Activated CD4-positive, alpha-beta T cell treated with anti-CD3 and anti-CD28 coated beads, Interleukin-2, amount 50 U/mL, for 48 hours (primary cell): ENCODE data around the gene NUDT13.
"Not testable (repeated sequence)": the region's sequence is repeated elsewhere in the genome, so short reads cannot be mapped to it uniquely, and the experiment has no call there.

Source experiments
- DNase-seq, 2 experiments: peaks; one replicate each; pipeline ENCODE4 v3.0.0-alpha.2; 2020

NUDT13 gene

DNA sequence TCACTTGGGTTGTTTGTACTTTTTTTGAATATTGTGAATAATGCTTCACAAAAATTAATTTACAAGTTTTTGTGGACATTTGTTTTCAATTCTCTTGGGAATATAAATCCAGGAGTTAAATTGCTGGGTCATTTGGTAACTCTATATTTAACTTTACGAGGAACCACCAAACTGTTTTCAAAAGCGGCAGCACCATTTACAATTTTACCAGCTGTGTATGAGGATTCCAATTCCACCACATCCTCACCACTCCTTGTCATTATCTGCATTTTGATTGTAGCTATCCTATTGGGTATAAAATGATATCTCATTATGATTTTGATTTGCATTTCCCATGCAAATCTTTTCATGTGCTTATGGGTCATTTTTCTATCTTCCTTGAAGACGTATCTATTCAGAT is 4.0 kb upstream of the NUDT13 start:
- DNase-seq = no peak

DNA sequence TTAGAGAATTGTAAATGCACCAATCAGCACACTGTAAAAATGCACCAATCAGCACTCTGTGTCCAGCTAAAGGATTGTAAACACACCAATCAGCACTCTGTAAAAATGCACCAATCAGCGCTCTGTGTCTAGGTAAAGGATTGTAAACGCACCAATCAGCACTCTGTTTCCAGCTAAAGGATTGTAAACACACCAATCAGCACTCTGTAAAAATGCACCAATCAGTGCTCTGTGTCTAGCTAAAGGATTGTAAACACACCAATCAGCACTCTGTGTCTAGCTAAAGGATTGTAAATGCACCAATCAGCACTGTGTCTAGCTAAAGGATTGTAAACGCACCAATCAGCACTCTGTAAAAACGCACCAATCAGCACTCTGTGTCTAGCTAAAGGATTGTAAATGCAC is 1.0 kb upstream of the NUDT13 start:
- not testable (repeated sequence) for DNase-seq

DNA sequence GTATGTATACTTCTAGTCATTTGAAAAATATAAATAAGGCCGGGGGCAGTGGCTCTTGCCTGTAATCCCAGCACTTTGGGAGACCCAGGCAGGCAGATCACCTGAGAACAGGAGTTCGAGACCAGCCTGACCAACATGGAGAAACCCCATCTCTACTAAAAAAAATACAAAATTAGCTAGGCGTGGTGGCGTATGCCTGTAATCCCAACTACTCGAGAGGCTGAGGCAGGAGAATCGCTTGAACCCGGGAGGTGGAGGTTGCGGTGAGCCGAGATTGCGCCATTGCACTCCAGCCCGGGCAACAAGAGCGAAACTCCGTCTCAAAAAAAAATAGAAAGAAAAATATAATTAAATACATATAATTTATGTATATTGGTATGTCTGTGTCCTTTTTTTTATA is 1.8 kb downstream of the NUDT13 start:
- not testable (repeated sequence) for DNase-seq

DNA sequence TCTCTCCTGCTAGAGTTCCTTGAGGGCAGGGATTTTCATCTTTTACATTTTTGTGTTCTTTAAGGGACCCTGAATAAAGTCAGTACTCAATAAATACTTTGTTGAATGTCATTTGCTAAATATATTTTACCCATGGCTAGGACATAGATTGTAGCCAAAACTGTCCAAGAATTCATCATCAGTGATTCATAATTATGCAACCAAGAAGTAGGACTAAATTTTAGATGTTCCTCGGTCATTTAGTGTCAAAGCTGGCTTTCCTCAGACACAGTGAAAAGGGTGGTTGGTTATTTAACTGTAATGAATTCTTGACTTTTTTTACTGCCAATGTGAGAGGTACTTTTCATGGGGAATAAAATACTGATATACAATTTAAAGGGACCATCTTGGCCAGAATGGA is 3.3 kb downstream of the NUDT13 start:
- DNase-seq = no peak

DNA sequence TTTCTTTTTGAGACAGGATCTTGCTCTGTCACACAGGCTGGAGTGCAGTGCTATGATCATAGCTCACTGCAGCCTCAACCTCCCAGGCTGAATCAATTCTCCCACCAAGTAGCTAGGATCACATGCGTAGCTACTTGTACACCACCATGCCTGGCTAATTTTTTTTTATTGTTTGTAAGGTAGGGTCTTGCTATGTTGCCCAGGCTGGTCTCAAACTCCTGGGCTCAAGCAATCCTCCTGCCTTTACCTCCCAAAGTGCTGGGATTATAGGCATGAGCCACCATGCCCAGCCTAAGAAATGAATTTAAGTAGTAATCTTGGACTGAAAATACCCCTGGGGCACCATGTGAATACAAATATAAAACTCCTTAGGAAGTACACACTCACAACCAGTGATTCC is 5.8 kb downstream of the NUDT13 start:
- DNase-seq = no peak

DNA sequence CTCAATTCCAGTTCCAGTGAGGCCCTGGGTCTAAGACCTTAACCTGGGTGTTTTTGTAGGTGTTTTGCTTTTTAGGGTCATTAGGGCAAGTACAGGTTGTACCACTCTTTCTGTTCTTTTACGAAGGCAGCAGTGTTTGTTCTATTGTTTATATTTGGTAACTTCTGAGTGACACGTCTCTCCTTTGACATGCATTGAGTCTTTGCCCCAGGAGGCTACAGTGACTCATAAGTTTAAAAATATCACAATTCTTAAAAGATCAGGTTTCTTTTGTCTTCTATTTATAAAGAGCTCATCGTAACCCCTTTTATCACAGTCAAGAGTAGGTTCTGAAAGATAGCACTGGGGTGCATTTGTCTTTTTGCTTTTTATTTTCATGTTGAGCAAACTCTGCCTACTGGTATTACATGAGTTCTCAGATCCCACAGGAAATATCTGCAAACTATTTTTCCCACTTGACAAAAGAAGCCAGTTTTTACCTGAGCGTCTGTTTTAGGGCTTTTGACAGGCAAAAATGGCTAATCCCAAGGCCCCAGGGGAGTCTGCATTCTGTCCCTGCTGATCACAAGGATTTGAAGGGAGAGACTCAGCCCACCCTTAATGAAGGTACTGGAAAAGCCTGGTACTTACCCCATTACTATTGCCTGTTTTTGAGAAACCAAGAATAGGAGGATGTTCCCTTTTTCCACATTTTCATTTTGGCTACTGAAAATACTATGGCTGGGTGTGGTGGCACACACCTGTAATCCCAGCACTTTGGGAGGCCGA is 7.9 kb downstream of the NUDT13 start:
- no peak for DNase-seq

DNA sequence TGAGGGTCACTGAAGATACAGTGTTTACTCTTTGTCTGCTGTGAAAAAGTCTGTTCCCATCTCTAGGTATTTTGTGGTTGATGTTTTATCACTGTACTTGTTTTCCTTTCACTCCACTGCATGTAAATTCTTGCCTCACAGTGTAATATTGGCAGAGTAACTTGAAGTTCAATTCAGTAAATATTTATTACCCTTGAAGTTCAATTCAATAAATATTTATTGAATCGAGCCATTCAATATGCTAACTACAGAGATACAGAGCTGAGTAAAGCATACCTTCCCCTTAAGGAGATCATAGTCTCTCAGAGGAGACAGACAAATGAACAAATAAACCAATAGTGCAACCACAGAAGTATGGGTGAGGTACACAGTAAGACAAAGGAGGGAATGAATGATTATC is 9.2 kb downstream of the NUDT13 start:
- DNase-seq = no peak

DNA sequence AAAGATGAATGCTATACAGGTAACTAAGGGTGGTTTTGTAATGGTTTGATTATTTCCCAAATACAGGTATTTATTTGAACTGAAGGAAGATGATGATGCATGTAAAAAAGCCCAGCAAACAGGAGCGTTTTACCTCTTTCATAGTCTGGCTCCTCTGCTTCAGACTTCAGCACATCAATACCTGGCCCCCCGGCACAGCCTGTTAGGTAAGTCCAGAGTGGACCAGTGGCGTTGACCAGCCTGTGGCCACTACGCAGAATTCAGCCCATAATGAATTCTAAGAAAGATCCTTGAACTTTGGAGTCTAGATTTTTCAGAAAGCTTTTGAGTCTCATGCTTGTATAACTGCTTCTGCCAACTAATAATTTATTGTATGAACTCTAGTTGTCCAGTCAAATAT is 9.7 kb downstream of the NUDT13 start:
- no peak for DNase-seq

DNA sequence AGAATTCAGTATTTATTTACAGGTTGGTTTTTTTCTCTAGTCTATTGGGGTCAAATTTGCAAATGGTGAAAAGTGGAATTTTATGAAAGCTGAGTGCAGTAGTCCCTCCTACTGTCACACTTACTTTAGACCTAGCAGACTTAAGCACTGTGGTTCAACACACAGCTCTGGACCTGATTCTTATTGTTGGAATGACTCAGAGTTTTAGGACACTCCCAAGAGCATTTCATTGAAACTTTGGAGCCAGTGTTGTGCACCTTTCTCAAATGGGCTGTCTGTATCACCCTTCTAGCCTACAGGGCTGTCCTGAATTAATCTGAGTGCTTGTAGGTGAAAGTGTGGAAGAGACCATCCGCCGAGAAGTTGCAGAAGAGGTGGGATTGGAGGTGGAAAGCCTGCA is 16.1 kb downstream of the NUDT13 start:
- DNase-seq = no peak

DNA sequence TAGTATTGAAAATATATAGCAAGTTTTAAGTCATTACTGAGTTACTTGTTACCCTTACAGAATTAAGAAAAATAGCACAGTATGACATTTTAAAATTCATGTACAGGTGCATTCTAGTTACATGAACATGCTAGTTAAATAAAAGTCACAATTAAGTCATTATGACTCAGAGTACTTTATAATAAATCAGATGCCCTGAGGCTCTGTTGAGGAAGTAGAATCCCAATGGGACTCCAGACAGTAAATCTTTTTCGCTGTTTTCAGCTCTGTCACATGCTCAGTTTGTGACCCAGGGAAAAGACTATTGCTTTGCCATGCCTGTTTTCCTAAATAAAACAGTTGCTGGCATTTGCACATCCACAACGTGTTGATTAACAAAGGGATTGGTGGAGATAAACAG is 21.0 kb downstream of the NUDT13 start:
- DNase-seq = no peak

DNA sequence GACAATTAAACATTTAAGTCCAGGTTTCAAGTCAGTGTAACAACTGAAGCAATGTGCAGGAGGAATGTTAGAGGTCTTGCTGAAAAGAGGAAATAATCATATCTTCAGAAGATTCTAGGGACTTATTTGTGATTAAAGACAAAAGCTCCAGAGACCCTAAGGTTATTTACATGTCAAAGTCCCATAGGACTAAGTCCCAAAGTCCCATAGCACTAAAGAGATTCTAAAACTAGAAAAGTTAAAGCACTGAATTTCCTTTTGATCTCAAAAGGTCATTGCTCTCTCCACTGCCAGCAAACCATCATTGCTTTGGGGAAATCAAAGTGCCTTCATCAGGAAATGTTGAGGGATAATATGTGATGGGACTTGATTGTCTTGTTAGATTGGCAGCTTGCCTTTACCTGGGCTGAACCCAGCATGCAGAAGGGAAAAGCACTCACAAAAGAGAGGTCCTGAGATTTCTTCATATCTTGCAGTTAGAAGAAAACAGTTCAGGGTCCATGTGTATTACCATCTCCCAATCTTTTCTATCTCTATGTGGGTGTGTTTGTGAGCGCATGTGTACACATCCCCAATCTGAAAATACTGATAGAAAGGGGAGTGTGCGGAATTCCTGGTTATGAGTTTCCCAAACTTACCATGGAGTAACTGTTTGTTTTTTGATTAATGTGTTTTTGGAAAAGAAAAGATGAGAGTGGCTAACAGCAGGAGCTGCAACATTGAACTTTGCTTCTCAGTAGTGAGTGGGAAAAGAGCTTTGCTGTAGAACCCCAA is 21.8 kb downstream of the NUDT13 start:
- DNase-seq = no peak

DNA sequence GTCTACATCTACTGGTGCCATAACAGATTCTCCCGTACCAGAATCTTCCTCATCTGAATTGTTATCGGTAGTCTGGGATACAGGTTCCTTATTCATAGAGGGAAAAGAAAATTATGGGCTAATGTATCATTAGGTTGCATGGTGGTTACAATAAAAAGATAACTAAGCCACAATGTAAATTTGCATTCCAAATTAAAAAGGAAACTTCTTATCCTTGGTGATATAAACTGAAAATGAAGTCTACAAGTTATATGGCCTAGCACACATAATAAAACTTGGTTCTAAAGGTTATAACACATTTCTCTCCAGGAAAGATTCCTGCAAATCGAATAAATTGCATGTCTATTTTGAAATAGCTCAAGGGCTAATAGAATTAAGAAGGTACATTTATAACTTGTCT is 24.5 kb downstream of the NUDT13 start:
- no peak for DNase-seq

DNA sequence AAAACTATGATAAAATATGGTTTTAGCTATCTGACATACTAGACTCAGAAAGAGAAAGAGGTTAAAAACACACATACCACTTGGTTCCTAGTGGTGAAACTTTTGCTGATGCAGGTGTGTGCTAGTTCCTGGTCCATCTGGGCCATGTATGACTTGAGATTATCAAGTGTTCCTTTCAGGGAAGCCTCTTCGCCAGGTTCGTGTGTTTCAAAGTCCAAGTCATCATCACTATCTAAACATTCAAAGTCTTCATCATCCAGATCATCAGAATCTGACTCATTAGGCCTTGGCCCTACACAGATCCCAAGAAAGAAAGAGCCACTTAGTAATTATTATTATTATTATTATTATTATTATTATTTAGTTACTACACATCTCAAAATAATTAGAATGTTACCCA is 26.4 kb downstream of the NUDT13 start:
- no peak for DNase-seq

DNA sequence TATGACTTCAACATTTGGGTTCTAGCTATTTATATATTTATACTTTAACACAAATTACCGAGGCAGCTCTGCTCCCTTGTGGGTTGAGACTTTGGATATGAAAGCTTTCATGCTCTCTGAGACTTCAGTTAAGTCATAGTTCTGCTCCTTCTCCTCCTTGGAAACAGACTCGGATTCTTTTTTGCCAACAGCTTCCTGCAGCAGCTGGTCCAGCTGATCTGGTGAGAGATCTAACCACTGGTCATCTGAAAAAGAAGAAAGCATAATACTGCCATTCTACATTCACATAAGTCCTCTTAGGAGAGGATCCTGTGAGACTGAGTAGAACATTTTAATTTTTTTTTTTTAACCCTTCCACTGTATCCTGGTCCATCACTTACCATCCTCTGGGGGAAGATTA is 29.0 kb downstream of the NUDT13 start:
- DNase-seq = no peak

DNA sequence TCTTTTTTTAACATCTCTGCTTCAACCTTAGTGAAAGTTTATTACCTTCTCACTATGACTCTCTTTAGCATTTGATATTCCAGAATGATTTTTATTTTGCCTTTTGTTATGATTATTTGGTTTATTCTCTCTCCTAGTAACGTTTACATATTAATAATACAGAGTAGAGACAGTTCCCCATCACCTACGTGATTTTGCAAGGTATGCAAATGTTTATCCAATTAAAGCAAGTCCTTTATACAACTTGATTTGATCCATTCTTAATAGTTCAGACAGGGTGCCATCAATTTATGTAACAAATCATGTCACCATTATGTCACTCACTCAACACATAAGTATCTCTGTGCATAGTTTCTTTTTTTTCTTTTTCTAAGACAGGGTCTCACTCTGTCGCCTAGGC is 31.3 kb downstream of the NUDT13 start:
- DNase-seq = no peak

DNA sequence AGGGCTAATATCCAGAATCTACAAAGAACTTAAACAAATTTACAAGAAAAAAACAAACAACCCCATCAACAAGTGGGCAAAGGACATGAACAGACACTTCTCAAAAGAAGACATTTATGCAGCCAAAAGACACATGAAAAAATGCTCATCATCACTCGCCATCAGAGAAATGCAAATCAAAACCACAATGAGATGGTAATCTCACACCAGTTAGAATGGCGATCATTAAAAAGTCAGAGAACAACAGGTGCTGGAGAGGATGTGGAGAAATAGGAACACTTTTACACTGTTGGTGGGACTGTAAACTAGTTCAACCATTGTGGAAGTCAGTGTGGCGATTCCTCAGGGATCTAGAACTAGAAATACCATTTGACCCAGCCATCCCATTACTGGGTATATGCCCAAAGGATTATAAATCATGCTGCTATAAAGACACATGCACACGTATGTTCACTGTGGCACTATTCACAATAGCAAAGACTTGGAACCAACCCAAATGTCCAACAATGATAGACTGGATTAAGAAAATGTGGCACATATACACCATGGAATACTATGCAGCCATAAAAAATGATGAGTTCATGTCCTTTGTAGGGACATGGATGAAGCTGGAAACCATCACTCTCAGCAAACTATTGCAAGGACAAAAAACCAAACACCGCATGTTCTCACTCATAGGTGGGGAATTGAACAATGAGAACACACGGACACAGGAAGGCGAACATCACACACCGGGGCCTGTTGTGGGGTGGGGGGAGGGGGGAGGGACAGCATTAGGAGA is 40.6 kb downstream of the NUDT13 start:
- DNase-seq = not testable (repeated sequence)

DNA sequence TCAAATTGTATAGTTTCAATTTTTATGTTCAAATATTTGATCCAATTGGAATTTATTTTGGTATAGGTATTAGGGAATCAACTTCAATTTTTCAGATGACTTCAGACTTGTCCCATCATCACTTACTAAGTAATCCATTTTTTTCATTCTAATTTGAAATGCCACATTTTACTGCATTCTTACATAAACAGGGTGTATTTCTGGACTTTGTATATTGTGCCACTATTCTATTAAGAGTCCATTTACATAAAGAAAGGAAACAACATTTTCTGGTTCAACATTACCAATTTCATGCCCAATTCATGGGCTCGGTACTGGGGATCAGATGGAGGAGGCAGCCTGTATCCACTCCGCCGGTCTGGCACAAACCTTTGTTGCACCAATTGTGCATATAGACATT is 41.8 kb downstream of the NUDT13 start:
- no peak for DNase-seq

DNA sequence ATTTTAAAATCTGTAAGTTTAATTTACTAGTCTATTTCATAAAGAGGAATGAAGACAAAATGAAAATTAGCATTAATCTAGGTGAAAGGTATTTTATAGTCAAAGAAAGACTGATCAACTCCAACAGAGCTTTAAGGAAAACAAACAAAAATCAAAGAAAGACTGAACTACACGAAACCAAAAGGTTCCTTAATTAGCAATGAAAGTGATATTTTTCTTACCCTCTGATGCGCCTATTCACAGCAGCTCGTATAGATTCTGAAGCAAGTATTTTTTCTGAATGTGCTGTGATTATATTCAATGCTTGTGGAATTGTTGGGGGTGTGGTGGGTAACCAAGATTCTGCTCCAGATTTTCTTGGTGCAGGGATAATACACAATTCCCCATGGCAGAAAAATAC is 45.8 kb downstream of the NUDT13 start:
- no peak for DNase-seq

DNA sequence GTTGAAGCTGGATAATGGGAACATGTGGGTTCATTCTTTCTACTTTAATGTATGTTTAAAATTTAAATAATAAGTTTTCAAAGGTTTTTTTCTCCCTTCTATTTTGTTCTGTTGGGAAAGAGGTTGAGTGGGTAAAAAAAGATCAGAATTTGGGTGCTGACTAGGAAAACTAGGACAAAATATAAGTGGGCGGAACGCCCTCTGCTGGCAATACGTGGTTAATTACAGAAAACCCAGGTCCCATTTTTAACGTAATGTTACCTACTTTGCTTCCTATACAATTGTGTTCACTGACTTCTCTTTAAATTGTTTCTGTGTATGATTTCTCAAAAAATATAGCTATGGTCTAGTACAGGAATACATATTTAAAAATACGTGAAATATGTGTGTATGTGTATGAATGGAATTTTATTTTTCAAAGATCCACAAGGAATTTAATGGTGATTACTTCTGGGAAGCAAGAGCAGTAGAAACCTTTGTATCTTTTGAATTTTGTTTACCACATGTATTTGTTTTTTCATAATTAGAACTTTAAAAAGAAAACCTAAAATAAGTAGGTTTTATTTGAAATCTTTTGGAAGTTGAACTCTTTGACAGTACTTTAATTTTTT is 48.9 kb downstream of the NUDT13 start:
- DNase-seq = peak; percentile 51 to 66

DNA sequence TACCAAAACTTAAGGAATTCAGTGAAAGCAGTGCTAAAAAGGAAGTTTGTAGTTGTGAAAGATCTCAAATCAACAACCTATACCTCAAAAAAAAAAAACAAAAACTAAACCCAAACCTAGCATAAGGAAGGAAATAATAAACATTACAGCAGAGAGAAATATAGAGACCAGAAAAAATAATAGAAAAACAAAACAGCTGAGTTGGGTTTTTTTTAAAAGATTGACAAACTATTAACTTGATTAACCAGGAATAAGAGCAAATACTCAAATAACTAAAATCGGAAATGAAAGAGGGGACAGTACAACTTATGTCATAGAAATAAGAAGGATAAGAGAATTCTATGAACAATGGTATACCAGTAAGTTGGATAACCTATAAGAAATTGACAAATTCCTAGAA is 50.8 kb downstream of the NUDT13 start:
- DNase-seq = no peak

DNA sequence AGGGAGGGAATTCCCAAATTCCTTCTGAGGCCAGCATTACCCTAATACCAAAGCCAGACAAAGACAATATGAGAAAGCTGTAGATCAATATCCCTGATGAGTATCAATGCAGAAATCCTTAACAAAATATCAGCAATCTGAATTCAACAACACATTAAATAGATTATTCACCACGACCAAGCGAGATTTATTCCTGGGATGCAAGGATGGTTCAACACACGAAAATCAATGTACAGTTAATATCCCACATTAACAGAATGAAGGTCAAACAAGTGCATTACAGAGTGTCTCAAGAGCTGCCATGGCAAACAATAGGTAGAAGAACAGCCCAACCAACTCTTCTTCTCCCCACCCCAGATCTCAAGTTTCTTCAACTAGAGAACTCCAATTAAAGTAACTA is 51.4 kb downstream of the NUDT13 start:
- no peak for DNase-seq

DNA sequence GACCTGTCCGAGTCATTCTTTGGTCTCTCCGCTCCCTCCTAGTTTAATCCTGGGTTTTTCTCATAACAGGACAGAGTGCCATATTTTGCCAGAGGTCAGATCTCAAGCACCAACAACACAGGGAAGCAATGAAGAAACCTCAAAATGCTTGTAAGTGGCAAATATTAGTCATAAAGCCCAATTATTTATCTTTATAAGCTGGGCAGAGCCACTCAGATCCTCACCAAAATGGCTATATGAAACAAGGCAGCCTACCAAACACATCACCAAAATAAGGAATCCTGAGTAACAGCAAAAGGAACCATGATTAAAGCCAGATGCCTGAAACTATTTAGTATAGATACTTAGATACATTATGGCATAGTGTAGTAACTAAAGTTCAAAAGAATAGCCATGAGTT is 52.8 kb downstream of the NUDT13 start:
- DNase-seq = no peak

DNA sequence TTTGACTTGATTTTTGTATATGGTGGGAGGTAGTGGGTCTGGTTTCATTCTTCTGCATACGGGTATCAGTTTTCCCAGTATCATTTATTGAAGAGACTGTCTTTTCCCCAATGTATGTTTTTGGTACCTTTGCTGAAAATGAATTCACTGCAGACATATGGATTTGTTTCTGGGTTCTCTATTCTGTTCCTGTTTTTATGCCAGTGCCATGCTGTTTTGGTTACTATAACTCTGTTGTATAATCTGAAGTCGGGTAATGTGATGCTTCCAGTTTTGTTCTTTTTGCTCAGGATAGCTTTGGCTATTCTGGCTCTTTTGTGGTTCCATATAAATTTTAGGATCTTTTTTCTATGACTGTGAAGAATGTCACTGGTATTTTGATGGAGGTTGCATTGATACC is 56.7 kb downstream of the NUDT13 start:
- no peak for DNase-seq

DNA sequence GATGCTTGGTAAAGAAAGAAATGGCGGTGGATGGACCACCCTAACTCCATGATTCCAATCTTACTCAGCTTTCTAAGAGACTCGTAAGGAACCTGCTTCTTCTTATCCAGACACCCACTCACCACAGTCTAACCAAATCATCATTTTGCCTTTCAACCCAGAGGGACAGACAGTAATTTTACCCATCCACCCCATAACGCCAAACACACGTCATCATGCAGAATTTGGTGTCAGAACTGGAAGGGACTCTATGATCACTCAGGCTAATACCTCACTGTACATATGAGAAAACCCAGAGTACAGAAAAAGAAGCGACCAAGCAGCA is 57.2 kb downstream of the NUDT13 start:
- DNase-seq = no peak
